Middle frontal gyrus (tissue), 1 donor: Measurements from ENCODE around the gene MYRFL.

Experiments used
- DNase-seq: peaks from one replicate; pipeline ENCODE4 v3.0.0-alpha.2; 2015; ENCODE audit warnings: low spot score; ENCODE audit errors: extremely low spot score

The MYRFL gene

DNA sequence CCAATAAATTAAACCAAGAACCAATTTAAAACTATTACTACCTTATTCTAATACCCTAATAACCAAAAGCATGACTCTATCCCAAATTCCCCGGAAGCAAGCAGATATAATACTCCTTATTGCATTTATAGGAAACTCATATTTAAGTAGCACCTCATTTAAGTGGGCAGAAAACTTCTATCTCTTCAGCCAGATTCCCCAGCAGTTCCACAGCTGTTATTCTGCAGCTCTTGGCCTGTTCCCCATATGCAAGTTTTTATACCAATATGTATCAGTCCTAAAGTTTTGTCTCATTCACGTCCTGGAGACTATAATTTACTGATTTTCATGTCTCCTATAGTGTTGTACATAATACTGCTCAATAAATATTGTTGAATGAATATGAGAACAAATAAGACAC, 106.5 kb downstream of the MYRFL start:
- no peak for DNase-seq

DNA sequence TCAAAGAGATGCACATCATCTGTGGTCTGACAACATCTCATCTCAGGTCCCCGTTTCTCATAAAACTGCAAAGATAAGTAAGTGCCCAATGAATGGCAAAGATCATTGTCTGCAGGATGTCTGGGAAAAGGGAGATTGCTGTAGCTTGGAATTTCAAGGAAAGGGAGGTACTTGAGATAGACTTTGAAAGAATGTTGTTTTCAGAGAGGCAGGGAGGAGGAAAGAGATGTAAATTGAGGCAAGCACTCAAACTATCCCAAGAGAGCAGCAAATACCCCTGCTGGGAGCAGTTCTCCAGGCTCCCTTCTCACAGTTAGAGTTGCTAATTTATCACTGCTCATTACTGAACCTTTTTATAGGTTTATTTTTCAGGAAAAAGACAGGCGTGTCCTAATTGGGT, 107.1 kb downstream of the MYRFL start:
- DNase-seq: no peak

DNA sequence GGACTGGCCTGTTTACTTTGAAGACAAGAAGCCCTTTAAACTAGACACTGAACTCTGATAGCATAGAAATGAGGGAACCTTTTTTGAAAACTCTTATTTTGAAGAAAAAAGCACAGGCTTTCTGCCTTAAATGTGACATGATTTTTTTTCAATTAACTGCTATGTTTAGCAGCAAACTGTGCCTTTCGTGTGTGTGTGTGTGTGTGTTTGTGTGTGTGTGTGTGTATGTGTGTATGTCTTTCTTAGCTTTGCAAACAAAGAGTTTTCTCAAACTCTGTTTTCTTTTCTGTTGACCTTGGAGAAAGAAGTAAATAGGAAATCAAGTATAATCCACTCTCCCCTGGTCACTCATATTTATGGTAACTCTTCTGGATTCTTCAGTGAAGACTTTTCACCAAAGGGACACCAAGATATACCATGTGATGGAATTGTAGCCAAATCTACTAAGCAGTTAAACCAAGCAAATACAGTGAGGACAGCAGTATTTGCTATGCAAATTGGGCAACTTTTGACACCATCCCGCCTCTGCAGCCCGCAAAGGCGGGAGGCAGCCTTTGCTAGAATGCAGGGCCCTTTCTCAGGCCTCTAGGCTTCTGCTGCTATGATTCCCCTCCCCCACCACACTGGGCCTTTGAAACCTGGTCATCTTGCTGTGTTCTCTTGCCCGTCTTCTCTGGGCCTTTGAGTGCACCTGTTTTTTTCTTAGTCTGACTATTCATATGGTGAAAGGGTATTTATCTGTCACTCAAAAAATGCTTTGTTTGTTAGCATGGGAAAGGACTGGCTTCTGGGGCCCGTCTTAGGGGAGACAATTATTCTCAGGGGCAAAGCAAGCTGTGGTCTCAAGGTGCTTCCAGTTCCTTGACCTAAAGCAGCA, 107.9 kb downstream of the MYRFL start:
- no peak for DNase-seq

DNA sequence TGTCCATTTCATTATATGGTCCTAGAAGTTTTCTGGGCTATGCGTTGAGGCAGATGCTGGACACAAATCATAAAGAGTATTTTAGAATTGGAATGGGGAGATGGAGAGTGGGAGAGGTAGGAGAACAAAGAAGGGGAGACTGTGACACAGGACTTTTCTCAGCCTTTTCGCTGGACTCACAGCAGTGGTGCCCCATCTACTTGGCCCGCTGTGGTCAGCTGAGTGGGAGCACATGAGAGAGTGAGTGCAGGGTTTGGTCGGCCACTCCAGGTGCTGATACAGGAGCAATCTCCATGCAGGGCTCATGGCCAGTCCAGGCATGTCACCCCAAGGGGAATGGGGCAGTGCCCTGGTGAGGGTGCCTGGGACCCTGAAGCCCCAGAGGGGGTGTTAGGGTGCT, 109.0 kb downstream of the MYRFL start:
- DNase-seq: no peak

DNA sequence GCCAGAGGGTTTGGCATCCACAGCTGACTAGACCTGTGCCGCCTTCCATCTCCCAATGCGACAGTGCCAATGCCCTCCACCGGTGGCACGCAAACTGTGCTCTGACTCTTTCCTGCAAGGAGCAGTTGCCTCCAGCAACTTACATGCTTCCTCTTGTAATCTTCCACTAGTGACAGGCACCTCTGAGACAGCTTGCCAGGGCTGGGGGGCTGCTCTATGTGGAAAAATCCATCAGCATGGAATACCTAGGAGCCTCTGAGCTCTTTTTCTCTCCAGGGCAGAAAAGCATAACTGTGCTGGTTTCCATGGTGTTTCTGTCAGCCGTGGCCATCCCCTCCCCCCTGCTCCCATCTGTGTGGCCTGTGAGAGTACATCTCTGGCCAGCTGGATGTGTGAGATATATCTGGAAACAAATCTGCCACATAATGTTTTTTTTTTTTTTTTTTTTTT, 110.6 kb downstream of the MYRFL start:
- no peak for DNase-seq

DNA sequence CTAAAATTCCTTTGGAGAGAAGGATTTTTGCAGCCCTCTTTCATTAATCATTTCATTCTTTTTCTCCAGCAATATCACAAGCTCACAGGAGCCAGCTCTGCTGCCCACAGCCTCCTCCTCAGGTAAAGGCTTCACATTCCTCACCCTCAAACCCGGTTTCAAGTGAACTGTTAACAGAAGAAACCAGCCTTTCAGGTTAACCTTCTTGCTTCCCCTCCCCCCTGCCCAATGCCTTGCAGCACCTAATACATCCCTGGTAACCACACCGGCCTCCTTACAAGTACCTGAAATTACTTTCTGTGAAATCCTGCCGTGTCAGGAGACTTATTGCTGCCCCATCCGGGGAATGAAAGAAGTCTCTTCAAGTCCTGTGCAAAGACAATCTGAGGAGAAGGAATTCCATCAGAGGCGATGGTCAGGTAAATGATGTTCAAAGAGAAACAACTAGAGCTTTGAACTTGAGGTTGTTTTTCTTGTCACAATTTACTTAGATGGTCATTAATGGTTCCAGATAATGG, 111.2 kb downstream of the MYRFL start:
- DNase-seq: no peak

DNA sequence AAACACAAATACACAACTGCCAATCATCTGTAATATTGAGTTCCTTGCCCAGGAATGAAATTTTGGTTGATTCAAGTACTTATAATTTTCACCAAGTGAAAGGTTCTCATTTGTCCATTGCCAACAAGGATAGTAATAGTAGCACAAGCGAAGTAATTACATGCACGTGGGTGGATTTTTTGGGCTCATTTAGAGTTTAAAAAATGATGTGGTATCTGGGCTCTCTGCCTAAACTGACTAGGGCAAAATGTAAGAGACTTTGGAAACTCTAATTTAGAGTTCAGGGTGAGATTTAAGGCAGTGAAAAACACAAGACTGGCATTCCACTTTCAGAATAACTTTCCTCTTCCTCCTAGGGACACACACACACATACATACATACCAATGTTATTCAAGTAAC, 111.7 kb downstream of the MYRFL start:
- no peak for DNase-seq

DNA sequence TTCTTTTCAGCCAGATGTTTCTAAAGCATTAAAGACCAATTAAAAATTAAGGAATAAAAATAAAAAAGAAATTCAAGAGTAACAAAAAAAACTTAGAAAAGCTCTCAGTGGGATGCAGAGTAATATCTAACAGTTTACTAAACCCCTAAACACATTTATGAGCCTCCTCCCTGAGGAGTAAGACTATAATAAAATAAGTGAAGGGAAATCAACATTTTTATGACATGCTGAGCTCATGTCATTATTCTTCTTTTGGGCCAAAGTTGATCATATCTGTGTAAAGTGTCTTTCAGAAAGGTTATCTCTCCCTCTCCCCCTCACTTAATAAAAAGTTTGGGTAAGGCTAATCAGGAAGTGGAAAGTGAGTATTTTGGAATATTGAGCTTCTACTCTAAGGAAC, 122.1 kb downstream of the MYRFL start:
- no peak for DNase-seq

DNA sequence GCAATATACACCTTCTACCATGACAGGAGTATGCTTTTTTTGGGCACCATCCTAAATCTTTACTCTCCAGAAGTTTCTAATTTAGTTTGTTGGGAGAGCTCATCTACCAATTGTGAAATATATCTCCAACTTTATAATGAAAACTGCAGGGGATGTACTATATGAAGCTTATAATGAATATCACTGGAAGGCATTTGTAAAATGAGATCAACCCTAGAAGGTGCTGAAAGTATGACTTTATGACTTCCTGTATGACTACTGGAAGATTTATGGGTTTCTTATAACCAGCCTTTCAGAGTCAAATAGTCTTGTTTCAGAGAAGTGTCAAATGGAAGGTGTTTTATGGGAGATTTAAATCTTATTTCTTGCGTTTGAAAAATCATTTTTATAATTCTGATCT, 122.9 kb downstream of the MYRFL start:
- no peak for DNase-seq

DNA sequence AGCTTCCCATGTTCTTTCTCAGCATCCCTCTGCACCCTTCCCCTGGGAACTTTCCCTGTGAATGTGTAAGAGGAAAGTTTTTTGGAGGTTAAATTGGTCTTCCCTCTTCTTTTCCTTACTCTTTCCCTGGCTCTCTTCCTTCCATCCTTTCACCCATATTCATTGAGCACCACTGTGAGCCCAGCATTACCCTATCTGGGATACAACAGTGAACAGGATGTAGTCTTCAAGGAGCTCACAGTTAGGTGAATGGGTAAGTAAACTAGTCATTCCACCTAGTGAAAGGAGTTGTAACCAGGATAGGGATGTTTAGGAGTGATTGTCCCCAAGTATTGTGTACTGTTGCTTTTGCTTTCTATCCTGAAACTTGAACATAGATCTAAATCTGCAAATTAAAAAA, 123.8 kb downstream of the MYRFL start:
- no peak for DNase-seq

DNA sequence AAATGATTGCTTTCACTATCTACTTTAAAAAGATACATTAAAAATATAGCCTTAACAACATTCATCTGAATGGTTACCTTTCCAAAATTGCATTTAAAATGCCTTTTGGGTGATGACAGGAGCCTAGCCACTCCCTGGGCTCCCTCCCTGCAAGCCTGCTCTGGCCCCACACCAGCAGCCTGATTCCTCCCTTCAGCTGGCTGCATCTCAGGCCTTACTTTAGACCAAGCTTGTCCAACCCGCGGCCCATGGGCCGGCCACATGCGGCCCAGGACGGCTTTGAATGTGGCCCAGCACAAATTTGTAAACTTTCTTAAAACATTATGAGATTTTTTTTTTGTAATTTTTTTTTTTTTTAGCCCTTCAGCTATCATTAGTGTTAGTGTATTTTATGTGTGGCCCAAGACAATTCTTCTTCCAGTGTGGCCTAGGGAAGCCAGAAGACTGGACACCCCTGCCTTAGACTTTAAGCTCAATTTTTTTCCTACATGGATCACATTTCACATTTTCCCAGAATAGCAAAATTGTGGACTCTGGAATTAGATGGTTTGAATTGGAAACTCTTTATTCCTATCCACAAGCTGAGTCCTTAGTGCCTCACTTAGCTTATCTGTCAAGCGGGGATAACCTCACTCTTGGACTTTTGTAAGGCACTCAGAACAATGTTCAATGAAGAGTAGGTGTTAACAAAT, 124.4 kb downstream of the MYRFL start:
- DNase-seq: no peak

DNA sequence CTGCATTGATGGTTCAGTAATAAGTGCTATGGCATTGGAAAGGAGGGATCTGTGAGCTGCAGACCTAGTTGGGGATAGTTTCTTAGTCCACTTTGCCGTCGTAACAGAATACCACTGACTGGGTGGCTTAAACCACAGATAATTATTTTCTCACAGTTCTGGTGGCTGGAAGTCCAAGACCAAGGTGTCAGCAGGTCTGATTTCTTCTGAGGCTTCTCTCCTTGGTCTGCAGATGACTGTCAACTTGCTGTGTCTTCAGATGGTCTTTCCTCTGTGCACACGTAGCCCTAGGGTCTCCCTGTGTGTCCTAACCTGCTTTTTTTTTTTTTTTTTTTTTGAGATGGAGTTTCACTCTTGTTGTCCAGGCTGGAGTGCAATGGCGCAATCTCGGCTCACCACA, 126.1 kb downstream of the MYRFL start:
- no peak for DNase-seq

DNA sequence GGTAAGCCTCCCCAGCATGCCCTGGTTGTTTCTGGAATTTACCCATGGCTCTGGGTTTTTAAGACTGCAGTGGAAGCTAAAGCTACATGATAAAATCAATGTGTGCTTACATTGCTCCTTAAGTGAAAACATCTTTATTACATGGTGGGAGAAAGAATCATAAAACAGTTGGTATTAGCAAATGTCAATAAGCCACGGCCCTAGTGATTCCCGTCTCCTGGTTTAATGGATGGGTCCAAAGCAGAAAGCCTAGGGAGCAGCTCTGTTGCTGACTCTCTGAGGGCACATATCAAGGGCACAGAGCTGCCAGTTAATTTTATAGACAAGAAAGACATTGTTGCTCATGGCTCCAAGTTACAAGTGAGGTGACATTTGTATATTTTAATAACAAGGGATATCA, 127.9 kb downstream of the MYRFL start:
- DNase-seq: no peak

DNA sequence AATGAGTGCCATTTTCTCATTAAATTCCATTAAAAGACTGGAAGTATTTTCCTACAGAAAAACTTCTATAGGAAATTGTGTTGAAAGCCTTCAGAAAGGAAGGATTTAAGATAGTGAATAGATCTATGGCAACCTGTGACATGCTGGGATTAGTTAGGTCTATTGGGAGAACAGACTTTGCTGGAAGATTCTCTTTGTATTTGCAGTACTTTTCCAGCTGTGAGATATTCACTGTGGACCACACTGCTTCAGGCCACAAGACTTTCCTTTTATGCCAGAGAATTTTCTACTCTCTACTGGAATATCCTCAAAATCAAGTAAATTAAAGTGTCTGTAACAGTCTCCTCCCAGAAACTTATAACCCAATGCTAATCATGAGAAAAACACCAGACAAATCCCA, 136.2 kb downstream of the MYRFL start:
- DNase-seq: no peak

DNA sequence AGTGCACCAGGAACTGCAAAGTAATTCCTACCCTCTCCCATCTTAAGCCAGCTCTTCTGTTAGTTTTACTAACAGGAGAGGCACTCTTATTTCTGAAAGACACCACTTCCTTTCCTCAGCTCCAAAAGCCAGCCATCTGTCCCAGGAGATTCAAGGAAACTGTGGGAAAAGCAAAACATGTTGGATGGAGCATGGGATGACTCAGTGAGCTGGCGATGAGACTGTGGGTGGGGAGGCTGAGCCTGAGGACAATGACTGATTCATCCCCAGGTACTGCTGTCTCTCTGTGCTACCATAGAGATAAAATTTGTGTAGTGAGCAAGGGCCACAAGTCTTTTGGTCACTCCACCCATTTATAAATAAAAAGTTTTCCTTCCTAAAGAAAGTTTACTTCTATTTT, 141.4 kb downstream of the MYRFL start:
- peak; percentile 31 for DNase-seq

DNA sequence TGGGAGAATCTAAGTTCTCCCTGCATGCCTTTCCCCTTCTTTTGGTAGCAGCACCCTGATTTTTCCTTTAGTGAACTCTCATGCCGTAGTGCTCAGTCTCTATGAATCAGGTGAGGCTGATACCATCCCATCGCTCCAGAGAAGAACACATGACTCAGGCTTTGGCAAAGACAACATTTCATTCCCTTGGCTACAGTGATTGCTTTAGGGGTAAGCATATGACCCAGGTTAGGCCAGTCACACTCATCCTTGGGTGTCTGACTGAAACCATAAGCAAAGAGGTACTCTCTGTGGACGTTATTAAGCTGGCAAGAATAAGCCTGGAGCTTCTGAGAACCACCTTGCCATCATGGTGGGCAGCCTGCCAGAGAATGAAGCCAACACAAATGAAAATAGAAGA, 141.8 kb downstream of the MYRFL start:
- DNase-seq: no peak

DNA sequence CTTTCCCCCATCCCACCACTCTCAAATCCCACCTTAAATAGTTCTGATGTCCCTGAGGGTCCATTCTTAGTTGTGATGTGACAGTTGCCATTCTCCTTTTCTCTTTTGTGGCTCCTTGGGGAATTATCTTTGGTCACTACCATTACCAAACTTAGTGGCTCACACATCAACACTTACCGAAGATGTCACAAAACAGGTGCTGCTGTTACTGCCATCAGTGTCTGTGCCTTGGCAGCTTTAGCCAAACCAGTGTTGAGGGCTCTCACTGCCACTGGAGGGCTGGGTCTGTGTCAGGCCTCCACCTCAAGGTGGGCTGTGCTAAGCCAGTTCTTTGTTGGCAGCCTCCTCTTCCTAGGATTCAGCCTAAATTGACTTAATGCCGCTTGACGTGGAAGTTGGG, 144.0 kb downstream of the MYRFL start:
- no peak for DNase-seq

DNA sequence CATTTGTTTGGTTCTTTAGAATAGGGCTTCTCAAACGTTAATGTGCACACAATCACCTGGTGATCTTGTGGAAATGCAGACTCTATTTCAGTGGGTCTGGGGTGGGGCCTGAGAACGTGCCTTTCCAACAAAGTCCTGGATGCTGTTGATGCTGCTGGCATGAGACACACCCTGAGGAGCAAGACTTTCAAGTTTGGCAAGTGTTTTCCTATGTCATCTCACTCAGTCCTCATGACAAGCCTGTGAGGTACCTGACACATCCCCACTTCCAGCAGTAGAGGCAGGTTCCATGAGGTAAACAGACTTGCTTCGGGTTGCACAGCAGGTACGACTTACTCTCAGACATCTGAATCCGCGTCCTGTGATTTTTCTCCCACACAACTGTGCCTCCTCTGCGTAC, 147.1 kb downstream of the MYRFL start:
- DNase-seq: no peak

DNA sequence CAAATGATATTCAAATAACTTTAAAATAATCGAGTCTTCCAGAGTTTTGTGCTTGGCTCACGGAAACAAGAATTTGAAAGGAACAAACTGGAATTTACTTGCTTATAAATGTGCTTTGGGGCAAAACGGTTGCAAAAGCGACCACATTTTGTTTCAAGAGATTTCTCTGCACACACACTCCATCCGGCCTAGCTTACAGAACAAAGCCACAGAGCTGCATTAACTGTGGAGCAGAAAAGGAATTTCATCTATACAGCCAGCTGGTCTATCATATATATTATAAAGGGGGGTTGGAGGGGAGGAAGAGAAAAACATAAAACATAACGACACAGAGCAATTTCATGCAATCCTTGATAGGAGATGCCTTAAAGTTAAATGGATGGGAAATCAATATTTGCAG, 153.0 kb downstream of the MYRFL start:
- no peak for DNase-seq

DNA sequence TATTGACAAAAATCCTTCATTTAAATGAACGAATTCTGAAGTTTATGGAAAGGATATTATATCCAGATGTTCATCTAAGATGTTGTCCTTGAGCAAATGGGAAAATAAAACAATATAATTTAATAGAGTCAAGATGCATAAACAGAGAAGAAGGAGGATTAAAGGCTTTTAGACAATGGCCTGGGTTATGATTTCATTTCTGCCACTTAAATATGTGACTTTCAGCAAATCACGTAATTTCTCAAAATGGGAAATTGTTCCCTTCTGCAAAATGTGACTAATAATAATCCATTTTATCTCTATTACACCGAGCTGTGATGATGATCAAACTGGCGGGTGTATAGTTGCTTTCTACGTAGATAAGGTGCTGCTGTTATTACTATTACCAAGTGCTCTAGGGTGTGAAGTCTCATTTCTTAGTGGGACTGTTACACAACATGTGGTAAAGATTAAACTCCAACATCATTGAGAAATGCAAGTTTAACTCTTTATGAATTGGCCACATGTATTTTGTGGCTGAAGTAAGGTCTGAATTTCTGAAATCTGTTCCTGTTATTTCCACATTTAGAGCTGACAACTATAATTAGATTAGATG, 157.0 kb downstream of the MYRFL start:
- no peak for DNase-seq

DNA sequence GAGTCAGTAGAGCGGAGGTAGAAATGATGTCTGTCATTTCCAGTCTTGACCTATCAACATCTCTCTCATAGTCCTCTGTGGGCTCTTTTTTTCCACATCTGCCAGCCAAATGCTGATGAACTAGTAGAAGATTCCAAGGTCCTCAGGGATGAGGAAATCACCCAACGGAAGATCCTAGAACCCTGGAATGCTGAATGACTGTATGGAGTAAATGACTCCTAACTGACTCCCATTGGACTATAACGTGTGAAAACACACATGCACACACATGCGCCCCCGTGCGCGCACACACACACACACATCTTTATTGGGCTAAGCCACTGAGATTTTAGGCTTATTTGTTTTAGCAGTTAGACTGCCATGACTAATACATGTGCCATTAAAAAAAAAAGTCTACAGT, 159.2 kb downstream of the MYRFL start:
- DNase-seq: no peak

DNA sequence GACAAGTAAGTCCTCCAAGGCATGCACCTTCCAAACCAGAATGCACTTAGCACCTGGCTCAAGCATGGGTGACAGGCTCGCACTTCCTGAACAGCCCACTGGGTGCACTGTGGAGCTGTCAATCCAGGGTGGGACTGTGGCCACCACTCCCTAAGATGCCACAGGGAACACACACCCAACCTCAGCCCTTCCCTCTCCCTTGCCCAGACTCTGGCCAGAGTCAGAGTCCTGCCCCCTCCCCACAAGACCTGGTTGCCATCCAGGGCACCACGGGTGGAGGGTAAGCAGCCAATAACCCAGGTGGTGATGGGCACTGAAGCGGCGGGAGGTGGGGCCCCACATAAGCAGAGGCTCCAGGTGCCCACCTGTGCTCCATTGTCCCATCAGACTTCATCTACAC, 160.6 kb downstream of the MYRFL start:
- no peak for DNase-seq
